GM12891 (cell line): ENCODE data around the gene SHISA5.

ENCODE experiments used
- DNase-seq: peaks from one replicate; pipeline ENCODE4 v3.0.0; 2011; ENCODE audit warnings: low spot score; ENCODE audit not compliant: insufficient read length
- FAIRE-seq: peaks from 2 replicates; lab custom pipeline; 2011; peaks lifted over from hg19 to GRCh38; lab: Jason Lieb, UNC
- PAX5 ChIP-seq: IDR thresholded peaks from 2 replicates; pipeline ENCODE4 v1.6.1; 2011; ENCODE audit warnings: low read length, moderate library complexity, mild to moderate bottlenecking; ENCODE audit not compliant: insufficient read depth, severe bottlenecking
- POLR2A ChIP-seq: IDR thresholded peaks from 2 replicates; pipeline ENCODE4 v1.6.1; 2011; ENCODE audit warnings: low read depth, low read length, control low read depth
- POLR2AphosphoS5 ChIP-seq: IDR thresholded peaks from 2 replicates; pipeline ENCODE4 v1.6.1; 2011; ENCODE audit warnings: low read depth, low read length, control low read depth
- POU2F2 ChIP-seq: IDR thresholded peaks from 2 replicates; pipeline ENCODE4 v1.6.1; 2011; ENCODE audit warnings: low read depth, mild to moderate bottlenecking, control low read depth, low read length, moderate library complexity
- SPI1 ChIP-seq: IDR thresholded peaks from 2 replicates; pipeline ENCODE4 v1.6.1; 2011; ENCODE audit warnings: low read depth, low read length, control low read depth
- TAF1 ChIP-seq: IDR thresholded peaks from 2 replicates; pipeline ENCODE4 v1.6.1; 2011; ENCODE audit warnings: low read depth, low read length, control low read depth

SHISA5 gene

GRCh38 chr3:48524970-48525369, 21.0 kb upstream of the SHISA5 start:
- DNase-seq (no peak), FAIRE-seq (no peak)
- TF ChIP-seq POLR2AphosphoS5 (no peak), TAF1 (no peak), PAX5 (no peak)

DNA sequence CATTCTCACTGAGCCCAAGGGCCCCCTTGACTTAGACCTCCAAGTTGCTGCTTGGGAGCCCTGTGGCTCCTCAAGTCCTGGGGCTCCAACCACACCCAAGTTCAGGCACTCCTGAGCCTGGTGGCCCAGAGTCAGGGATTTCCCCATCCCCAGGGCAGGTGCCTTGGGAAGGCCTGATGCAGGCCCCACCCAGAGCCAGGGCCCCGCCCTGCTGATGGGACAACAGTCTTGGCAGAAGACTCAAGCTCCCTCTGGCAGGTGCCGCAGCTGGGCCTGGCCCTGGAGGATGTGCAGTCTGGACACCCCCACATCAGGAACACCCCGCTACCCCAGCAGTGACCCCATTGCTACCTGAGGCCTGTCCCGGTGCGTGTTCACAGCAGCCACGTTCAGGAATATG, 17.7 kb upstream of the SHISA5 start:
- TF ChIP-seq POU2F2: no peak
- TF ChIP-seq TAF1: no peak
- TF ChIP-seq POLR2AphosphoS5: no peak
- TF ChIP-seq PAX5: no peak
- TF ChIP-seq SPI1: no peak
- no peak for TF ChIP-seq POLR2A
- no peak for DNase-seq
- no peak for FAIRE-seq

DNA sequence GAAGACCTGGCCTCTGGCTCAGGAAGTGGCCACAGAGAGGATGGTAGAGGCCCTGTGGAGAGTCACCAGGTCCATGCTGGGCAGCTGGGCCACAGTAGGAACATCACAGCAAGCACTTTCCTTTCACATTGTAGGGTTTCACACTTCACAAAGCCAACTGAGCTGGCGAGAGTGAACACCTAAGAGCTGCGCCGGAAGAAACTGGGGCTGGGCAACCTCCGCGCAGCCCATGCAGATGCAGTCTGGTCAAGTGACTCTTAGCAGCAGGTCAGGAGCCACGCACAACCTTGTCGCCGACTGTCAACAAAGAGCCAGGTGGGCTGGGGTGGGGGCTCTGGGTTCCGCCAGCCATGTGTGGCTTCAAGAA, 15.3 kb upstream of the SHISA5 start:
- no peak for DNase-seq

DNA sequence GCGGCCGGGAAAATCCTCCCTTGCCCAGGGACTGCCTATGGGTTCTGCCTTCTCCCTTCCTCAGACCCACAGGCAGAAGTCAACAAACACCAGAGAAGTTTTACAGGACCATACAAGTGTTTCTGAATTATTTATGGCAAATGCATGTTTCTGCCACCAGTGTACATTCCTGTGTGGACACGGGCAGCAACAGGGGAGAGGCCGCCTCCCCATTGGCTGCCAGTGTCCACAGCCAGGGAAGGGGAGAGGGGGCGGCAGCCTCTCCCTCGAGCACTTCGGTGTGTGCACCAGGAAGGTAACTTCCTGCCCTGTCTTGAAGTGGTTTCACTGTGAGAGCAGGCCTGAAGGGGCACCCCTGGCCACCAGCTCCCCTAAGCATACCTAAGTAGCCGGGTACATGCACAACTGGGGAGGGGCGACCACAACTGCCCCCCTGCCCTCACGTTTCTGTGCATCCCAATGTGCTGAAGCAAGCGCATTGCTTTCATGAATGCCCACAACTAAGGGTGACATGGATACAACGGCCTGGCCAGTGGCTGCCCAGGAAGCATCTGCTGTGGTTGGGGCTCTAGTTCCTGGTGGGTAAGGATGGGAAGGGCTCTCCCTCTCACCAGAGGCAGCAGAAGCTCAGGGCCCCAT, 14.8 kb upstream of the SHISA5 start:
- TF ChIP-seq PAX5: no peak
- no peak for TF ChIP-seq POLR2A
- no peak for TF ChIP-seq POU2F2
- no peak for TF ChIP-seq POLR2AphosphoS5
- no peak for TF ChIP-seq TAF1
- no peak for TF ChIP-seq SPI1
- no peak for FAIRE-seq
- DNase-seq: no peak

More for the DNA sequence above, 15.3 kb upstream of the SHISA5 start:
- TF ChIP-seq PAX5 (no peak), SPI1 (no peak), POLR2A (no peak), POU2F2 (no peak), TAF1 (no peak), POLR2AphosphoS5 (no peak)
- no peak for FAIRE-seq

DNA sequence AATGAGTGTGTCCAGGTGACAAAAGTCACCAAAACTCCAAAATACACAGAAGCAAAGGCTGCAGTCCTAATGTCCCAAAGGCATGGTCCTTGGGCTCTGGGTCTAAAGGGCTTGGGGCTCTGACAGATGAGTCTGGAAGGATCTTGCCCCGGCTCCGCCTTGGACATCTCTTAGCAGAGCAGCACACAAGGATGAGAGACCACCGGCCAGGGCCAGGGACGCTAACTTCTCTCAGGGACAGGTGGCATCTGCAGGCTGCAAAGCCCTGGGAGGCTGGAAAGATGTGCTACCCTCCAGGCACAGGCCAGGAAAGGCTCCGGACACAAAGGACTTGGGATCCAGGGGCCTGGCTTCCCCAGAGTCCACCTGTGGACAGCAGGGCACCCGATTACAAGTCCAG, 14.1 kb upstream of the SHISA5 start:
- FAIRE-seq: no peak
- TF ChIP-seq POU2F2 (no peak), TAF1 (no peak), POLR2AphosphoS5 (no peak), SPI1 (no peak), POLR2A (no peak), PAX5 (no peak)
- DNase-seq: no peak

DNA sequence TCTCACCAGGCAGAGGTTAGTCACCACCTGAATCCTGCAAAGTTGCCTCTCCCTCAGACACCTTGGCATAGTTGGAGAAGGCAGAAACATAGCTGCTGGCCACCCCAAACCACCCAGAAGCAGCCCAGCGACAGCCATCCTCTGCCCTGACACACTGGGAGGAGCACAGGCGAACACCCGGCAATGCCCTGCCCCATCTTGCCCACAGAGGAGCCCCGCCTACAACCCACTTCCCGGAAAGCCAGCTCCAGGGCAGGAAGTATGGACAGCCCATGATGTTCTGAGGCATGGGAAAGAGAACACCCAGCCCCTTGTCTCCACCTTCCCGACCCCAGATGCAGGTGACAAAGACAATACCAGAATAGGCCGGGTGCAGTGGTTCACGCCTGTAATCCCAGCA, 12.6 kb upstream of the SHISA5 start:
- TF ChIP-seq PAX5: no peak
- TF ChIP-seq POLR2AphosphoS5: no peak
- TF ChIP-seq POLR2A: no peak
- TF ChIP-seq TAF1: no peak
- TF ChIP-seq SPI1: no peak
- no peak for TF ChIP-seq POU2F2
- FAIRE-seq: no peak
- no peak for DNase-seq

DNA sequence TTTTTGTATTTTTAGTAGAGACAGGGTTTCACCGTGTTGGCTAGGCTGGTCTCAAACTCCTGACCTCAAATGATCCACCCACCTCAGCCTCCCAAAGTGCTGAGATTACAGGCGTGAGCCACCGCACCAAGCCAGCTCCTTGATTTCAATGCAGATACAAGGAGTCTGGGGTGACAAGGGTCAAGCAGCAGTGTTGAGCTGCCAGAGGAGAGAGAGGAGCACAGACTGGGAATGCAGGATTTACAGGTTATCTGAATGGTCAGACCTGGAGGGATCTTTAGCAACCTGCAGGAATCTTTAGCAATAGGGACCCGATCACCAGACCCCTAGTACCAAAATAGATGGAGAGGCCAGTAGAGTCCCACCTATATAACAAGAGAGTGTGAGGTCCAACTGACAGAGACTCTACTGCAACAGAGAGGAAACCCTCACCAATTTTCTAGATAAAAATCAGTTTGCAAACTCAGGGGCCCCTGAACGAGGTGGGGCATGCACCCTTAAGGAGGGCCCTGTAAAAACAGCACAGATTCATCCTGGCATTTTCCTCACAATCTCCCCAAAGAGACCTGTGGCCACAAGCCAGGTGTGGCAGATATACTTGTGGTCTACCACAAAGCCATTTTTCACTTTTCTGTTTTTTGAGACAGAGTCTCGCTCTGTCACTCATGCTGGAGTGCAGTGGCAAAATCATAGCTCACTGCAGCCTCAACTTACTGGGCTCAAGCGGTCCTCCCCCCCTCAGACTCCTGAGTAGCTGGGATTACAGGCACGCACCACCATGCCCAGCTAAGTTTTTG, 10.7 kb upstream of the SHISA5 start:
- TF ChIP-seq POLR2A (no peak), POU2F2 (no peak), TAF1 (no peak), SPI1 (no peak), PAX5 (no peak), POLR2AphosphoS5 (no peak)
- peak; percentile 83 for FAIRE-seq
- no peak for DNase-seq

DNA sequence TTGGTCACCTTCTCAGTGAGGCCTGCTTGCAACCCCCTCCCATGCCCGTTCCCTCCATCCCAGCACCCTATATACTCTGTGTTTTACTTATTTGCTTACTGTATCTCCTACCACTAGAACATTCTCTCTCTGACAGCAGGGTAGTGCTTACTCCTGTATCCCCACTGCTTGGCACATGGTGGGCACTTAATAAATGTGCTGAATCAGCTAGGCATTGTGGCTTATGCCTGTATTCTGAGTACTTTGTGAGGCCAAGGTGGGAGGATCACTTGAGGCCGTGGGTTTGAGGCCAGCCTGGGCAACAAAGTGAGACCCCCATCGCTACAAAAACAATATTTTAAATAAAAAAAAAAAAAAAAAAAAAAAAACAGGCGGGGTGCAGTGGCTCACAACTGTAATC, 7.6 kb upstream of the SHISA5 start:
- DNase-seq (no peak), FAIRE-seq (no peak)
- TF ChIP-seq POLR2AphosphoS5 (no peak), SPI1 (no peak), POLR2A (no peak), PAX5 (no peak), POU2F2 (no peak), TAF1 (no peak)

DNA sequence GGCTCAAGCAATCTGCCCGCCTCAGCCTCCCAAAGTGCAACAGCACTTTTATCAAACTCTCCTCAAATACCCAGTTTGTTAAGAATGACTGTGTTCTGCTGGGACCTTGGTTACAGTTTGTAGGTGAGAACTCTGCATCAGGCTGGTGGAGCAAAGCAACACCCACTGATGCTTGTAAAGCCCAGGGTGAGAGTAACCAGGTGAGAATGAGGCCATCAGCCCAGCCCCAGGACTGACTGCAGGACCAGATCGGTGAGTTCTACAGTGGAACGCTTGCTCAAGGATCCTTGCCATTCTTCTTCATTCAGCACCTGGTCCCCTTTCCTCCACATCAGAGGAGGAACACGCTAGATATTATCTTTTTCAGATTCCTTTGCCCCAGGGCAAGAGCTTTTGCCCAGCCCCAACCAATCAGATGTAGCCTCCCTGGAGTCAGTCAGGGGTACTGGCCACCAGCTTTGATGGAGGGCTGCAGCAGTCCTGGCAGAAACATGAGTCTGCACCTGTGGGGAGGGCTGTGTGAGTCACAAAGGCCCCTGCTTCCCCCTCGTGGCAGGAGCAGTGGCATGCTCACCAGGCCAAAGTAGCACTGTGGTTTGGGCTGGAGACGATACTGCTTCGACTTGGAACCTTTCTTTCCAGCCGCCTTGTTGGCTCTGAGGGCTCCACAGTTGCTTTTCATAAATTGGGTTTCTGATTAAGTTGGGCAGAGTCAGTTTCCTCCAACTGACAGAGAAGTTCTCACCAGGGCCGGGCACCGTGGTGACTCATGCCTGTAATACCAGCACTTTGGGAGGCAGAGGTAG, 3.5 kb upstream of the SHISA5 start:
- FAIRE-seq (peak; percentile 91), DNase-seq (peak; percentile 70)
- TF ChIP-seq PAX5 (no peak), POLR2AphosphoS5 (no peak), POLR2A (no peak), POU2F2 (no peak), SPI1 (no peak), TAF1 (no peak)
